A549 (cell line): Measurements from ENCODE around the gene ZHX3.

ENCODE experiments used
- SREBF2 ChIP-seq: fragments of 450-650 bp; IDR thresholded peaks from 2 replicates; pipeline ENCODE4 v1.6.1; 2014; ENCODE audit warnings: mild to moderate bottlenecking, moderate library complexity
- TF ChIP-seq, protein P1 (sequence below): IDR thresholded peaks from 2 replicates; pipeline ENCODE4 v1.6.1; 2012
- TF ChIP-seq, protein P2 (sequence below): fragments of >200 bp; sonication (Bioruptor Twin); formaldehyde crosslinking; IDR thresholded peaks from 3 replicates; pipeline ENCODE4 v1.5.1; 2016
- TF ChIP-seq, protein P3 (sequence below): fragments of >200 bp; sonication (Bioruptor Twin); formaldehyde crosslinking; IDR thresholded peaks from 3 replicates; pipeline ENCODE4 v1.6.1; 2016

GRCh38 chr20:41221614-41222218, 95.8 kb downstream of the ZHX3 start:
- TF ChIP-seq, protein P1, sequence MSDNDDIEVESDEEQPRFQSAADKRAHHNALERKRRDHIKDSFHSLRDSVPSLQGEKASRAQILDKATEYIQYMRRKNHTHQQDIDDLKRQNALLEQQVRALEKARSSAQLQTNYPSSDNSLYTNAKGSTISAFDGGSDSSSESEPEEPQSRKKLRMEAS, result no peak
- TF ChIP-seq, protein P2, sequence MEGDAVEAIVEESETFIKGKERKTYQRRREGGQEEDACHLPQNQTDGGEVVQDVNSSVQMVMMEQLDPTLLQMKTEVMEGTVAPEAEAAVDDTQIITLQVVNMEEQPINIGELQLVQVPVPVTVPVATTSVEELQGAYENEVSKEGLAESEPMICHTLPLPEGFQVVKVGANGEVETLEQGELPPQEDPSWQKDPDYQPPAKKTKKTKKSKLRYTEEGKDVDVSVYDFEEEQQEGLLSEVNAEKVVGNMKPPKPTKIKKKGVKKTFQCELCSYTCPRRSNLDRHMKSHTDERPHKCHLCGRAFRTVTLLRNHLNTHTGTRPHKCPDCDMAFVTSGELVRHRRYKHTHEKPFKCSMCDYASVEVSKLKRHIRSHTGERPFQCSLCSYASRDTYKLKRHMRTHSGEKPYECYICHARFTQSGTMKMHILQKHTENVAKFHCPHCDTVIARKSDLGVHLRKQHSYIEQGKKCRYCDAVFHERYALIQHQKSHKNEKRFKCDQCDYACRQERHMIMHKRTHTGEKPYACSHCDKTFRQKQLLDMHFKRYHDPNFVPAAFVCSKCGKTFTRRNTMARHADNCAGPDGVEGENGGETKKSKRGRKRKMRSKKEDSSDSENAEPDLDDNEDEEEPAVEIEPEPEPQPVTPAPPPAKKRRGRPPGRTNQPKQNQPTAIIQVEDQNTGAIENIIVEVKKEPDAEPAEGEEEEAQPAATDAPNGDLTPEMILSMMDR, result no peak
- TF ChIP-seq SREBF2, result no peak
- TF ChIP-seq, protein P3, sequence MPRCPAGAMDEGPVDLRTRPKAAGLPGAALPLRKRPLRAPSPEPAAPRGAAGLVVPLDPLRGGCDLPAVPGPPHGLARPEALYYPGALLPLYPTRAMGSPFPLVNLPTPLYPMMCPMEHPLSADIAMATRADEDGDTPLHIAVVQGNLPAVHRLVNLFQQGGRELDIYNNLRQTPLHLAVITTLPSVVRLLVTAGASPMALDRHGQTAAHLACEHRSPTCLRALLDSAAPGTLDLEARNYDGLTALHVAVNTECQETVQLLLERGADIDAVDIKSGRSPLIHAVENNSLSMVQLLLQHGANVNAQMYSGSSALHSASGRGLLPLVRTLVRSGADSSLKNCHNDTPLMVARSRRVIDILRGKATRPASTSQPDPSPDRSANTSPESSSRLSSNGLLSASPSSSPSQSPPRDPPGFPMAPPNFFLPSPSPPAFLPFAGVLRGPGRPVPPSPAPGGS, result no peak
